Smooth muscle cell of the brain vasculature (primary cell): ENCODE data around the gene AZU1.
A peak's percentile ranks its signal among the peaks of the same experiment; 100 is the strongest.
"Not testable (repeated sequence)": the region's sequence is repeated elsewhere in the genome, so short reads cannot be mapped to it uniquely, and the experiment has no call there.

ENCODE experiments used
- DNase-seq: peaks from one replicate; pipeline ENCODE4 v3.0.0-alpha.2; 2012; ENCODE audit warnings: low read depth, low spot score

AZU1 gene

GRCh38 chr19:829129-829758 is 1.6 kb downstream of the AZU1 start:
- DNase-seq: no peak

DNA sequence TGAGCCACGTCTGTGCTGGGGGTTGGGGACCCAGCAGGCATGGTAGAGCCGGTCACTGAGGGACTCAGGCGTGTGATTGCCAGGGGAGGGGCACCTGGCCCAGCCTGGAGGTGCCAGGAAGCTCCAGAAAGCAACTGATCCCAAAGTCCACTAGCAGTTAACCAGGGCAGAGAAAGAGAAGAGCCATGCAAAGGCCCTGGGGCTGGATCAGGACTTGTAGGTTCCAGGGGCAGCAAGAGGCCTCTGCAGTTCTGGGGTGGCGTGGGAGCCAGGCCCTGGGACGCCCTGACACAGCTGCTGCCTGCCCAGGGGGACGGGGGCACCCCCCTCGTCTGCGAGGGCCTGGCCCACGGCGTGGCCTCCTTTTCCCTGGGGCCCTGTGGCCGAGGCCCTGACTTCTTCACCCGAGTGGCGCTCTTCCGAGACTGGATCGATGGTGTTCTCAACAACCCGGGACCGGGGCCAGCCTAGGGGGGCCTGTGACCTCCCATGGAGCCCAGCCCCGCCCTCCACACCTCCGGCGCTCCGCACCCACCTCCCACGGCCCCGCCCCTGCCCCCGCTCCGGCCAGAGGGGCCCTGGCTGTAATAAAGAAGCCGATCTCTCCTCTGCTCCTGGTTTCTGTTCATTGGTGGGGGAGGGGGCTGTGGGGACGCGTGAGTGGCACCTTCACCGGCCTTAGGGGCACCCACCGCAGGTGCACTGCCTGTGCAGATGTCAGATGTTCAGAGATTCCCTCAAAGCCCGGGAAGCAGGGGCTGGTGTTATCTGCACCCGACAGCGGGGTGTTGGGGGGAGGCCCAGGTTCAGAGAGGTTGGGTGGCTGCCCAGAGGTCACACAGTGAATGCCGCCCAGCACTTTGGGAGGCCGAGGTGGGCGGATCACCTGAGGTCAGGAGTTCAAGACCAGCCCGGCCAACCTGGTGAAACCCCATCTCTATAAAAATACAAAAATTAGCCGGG is 4.1 kb downstream of the AZU1 start:
- no peak for DNase-seq

DNA sequence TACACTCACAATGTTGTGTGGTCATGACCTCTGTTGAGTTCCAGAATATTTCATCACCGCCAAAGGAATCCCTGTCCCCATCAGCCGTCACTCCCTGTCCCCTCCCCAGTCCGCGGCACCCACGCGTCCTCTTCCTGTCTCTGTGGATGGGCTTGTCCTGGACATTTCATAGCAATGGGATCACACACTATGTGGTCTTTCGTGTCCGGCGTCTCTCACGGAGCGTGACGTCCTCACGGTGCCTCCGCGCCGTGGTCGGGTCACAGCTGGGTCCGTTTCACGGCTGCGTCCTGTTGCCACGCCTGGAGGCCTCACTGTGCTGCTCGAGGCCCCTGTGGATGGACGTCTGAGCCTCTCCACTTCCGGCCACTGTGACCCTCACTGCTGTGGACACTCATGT is 6.6 kb downstream of the AZU1 start:
- no peak for DNase-seq

DNA sequence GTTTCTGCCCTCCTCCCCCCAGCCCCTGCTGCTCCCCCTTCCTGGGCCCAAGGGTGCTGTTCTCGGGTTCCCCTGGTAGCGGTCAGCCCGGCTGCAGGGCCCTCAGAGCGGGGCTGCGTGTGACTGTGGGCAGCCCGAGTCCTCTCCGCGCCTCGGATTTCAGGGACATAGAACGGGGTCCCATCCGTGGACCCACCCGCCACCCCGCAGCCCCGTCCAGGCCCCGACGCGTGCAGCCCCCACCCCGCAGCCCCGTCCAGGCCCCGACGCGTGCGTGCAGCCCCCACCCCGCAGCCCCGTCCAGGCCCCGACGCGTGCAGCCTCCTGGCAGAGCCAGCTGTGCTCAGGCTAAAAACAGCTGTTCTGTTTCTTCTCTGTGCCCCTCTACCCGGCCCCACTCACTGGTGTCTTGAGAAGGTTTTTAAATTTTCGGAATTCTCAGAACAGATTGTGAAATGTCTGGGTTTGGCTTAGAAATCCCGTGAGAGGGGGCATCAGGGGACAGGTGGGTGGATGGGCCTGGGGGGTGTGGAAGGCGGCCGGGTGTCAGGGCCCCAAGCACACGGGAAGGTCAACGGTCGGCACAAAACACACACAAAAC is 7.7 kb downstream of the AZU1 start:
- DNase-seq: no peak

DNA sequence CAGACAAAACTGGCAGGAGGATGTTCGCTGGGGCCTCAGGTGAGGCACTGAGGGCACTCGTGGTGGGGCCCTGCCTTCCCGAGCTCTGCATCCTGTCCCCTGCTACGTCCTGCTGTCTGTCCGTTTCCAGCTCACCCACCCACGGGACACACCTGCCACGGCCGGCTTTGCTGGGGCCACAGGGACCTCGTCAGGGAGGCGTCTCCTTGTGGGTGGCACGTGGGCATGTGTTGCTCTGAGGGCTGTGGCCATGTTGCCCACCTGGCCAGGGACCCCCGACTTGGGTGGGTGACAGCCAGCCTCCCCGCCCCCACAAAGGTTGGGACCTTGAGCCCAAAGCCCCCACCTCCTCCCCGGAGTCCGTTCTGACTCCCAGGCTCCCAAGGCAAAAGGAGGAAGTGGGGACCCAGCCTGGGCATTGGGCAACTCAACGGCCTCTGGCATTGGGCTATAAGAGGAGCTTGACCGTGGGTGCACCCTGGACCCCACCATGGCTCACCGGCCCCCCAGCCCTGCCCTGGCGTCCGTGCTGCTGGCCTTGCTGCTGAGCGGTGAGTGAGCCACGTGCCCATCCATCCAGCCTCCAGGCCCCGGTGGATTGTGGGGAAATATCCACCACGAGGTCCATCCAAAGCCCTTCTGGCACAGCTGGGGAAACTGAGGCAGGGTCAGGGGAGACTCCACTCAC is 13.0 kb downstream of the AZU1 start, which contains the start of gene PRTN3:
Gene PRTN3, plus strand, starts transcription at position 481 of the 688 bp plus-strand sequence. Its CDS starts 10 bp downstream, at position 491.
- no peak for DNase-seq

GRCh38 chr19:842802-843179 is 15.2 kb downstream of the AZU1 start:
- not testable (repeated sequence) for DNase-seq

DNA sequence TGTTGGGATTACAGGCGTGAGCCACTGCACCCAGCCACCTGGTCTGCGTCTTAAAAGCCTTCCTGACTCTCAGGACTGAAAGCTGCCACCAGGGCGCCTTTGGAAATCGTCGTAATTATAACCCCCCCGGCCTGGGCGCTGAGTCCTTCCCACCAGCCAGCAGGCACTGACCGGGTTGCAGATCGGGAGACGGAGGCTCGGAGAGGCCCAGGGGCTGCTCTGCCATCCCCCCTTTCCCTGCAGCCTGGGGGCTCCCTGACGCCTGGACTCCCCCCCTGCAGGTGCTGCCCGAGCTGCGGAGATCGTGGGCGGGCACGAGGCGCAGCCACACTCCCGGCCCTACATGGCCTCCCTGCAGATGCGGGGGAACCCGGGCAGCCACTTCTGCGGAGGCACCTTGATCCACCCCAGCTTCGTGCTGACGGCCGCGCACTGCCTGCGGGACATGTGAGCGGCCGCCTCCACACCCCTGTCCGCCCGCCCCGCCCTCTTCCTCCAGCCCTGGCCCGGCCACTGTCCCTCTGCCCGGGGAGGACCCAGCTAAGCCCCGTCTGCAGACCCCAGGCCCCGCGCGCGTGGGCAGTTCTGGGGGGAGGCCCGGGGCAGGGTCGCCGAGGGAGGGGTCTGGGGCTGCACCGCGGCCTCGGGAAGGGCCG is 15.7 kb downstream of the AZU1 start:
- no peak for DNase-seq

DNA sequence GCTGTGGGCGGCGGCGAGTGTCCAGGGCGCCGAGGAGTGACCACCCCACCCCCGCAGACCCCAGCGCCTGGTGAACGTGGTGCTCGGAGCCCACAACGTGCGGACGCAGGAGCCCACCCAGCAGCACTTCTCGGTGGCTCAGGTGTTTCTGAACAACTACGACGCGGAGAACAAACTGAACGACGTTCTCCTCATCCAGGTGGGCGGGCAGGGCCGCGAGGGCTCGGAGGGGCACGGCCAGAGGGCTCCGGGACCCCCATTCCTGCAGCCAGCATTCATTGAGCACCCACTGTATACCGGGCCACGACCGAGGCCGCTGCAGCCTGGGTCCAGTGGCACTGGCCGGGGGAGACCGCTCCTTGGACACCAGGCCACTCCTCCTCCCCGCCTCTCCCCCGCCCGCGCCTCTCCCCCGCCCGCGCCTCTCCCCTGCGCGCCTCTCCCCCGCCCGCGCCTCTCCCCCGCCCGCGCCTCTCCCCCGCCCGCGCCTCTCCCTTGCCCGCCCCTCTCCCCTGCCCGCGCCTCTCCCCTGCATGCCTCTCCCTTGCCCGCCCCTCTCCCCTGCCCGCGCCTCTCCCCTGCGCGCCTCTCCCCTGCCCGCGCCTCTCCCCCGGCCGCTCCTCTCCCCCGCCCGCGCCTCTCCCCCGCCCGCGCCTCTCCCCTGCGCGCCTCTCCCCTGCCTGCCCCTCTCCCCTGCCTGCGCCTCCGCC is 16.4 kb downstream of the AZU1 start:
- DNase-seq: no peak

GRCh38 chr19:844546-844971 is 16.9 kb downstream of the AZU1 start:
- no peak for DNase-seq

- no peak for DNase-seq
Observed at GRCh38 chr19:845707-846521, 18.3 kb downstream of the AZU1 start.

- DNase-seq: no peak
Observed at GRCh38 chr19:848386-848921, 20.8 kb downstream of the AZU1 start.

GRCh38 chr19:849195-849594 is 21.6 kb downstream of the AZU1 start:
- not testable (repeated sequence) for DNase-seq

DNA sequence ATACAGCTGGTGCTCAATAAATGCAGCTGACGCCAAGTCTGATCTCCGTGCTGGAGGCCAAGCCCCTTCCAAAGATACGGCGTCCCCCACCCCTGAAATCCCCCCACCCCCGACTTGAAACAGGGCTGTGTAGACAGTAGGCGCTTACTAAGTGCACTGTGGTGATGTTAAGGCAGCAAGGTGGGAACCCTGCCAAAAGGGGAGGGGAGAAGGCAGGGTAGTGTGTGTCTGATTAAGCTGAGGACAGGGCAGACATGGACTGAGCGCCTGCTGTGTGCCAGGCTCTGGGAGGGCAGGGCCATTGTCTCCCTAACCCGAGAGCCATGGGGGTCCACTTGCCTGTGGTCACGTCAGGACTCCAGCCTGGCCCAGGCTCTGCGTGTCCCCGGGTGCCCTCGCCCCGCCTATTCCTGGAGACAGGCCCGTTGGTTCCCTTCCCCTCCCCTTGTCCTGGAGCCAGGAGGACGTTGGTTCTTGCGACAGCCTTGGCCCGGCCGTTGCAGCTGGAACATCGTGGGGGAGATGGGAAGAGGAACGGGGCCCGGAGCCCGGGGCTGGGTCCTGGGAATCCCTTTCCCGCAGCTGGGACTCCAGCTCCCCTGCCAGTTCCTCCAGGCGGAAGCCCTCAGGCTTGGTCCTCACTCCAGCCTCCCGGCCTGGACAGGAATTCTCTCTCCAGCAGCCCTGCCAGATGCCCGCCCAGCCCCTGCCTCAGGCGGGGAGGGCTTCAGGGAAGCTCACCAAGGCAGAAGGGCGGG is 22.8 kb downstream of the AZU1 start:
- DNase-seq: peak; percentile 89

GRCh38 chr19:850979-851335 is 23.3 kb downstream of the AZU1 start:
- DNase-seq: no peak

DNA sequence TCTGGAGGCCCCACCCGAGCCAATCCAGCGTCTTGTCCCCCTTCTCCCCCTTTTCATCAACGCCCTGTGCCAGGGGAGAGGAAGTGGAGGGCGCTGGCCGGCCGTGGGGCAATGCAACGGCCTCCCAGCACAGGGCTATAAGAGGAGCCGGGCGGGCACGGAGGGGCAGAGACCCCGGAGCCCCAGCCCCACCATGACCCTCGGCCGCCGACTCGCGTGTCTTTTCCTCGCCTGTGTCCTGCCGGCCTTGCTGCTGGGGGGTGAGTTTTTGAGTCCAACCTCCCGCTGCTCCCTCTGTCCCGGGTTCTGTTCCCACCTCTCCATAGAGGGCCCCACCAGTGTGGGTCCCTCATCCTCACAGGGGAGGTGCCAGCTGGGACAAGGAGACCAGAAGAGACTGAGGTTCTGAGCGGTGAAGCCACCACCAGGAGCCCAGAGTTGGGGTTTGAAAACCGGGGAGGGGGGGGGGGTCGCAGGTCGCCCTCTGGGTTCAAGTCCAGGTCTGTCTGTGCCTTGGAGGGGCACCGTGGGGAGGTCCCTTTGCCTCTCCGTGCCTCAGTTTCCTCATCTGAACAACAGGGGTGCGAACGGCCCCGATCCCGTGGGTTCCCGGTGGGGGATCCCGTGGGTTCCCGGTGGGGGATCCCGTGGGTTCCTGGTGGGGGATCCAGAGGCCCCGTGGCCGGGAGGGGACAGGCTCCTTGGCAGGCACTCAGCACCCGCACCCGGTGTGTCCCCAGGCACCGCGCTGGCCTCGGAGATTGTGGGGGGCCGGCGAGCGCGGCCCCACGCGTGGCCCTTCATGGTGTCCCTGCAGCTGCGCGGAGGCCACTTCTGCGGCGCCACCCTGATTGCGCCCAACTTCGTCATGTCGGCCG is 24.7 kb downstream of the AZU1 start, which contains the start of gene ELANE:
Gene ELANE, plus strand, starts transcription at position 168 of the 878 bp plus-strand sequence. Its CDS starts 26 bp downstream, at position 194.
- no peak for DNase-seq

DNA sequence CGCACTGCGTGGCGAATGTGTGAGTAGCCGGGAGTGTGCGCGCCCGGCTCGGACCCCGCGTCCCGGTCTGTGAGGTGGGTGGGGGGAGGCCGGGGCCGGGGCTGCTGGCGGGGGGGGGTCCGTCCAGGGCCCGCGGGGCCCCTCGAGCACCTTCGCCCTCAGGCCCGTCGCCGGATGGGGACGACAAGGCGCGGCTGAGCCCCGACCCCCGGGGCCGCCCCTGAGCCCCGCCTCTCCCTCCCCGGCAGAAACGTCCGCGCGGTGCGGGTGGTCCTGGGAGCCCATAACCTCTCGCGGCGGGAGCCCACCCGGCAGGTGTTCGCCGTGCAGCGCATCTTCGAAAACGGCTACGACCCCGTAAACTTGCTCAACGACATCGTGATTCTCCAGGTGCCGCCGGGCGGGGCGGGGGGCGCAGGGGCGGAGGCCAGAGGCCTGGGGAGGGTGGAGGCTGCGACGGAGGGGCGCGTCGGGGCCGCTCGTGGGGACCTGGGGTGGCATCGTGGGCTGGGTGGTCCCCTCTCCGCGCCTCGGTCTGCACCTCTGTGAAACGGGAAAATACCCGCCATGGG is 25.5 kb downstream of the AZU1 start:
- no peak for DNase-seq

- DNase-seq: not testable (repeated sequence)
Observed at GRCh38 chr19:853614-854220, 26.1 kb downstream of the AZU1 start.
